ENCODE results near the gene EFCAB6.

The EFCAB6 gene

DNA sequence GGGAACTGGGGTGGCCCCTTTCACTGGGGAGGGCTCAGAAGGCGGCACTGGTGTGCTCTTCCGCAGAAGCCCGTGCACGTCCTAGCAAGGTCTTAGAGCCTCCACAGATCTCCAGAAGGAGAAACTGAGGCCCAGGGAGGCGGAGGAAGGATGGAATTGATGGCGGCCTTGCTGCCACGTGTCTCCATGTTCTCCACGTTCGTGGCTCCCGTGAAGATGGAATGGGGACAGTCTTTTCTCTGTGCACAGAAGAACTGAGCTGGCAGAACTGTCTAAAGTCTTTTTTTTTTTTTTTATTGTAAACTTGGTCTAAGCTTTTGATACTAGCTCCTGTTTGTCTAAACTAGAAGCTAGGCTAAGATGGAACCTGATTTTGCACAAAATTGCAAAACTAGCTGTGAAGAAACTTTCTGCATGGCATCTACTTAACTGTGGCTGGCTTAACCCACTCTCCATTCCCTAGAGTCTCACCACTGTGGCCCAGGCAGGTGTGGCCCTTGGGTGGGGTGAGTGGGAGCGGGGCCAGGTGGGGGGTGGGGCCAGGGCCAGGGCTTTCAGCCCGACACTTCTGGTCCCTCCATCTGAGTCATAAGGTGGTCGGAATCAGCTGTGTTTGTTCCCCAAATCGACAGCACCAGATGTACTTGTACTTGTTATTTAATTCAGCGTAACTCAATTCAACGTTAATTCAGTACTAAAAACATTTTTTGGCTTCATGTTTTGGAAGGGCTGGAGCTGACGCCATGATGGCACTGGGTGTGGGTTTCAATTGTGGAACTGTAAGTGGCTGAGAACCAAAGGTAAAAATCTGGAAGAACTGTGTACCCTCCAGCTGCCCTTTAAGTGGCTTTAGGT, 279.6 kb downstream of the EFCAB6 start:
- TF ChIP-seq, protein P1, sequence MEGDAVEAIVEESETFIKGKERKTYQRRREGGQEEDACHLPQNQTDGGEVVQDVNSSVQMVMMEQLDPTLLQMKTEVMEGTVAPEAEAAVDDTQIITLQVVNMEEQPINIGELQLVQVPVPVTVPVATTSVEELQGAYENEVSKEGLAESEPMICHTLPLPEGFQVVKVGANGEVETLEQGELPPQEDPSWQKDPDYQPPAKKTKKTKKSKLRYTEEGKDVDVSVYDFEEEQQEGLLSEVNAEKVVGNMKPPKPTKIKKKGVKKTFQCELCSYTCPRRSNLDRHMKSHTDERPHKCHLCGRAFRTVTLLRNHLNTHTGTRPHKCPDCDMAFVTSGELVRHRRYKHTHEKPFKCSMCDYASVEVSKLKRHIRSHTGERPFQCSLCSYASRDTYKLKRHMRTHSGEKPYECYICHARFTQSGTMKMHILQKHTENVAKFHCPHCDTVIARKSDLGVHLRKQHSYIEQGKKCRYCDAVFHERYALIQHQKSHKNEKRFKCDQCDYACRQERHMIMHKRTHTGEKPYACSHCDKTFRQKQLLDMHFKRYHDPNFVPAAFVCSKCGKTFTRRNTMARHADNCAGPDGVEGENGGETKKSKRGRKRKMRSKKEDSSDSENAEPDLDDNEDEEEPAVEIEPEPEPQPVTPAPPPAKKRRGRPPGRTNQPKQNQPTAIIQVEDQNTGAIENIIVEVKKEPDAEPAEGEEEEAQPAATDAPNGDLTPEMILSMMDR (IDR thresholded peaks at IDR 0.05; ENCODE audit: borderline replicate concordance, insufficient read depth, low read depth, low read length), result no peak
- H3K4me3 ChIP-seq (ENCODE audit: low read depth, low read length), result no peak overlapping the region

DNA sequence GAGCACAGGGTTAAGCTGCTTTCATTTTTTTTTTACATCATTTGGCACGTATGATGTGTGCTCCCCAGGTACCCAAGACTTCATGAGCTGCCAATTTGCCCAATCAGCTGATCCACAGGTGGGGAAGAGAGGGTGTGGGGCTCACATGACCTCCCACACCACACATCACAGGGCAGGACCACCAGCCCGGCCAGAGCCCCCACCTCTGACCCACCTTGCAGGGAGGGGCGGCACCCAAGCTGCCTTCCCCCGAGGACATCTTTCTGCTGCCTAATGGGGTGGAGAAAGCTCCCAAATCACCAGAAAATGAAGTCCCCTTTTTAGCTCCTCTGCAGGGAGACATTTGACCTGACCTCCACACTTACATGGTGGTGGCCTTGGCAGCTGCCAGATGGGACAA, 280.5 kb downstream of the EFCAB6 start:
- H3K4me3 ChIP-seq (ENCODE audit: low read depth, low read length), result no peak overlapping the region
- TF ChIP-seq, protein P1 (IDR thresholded peaks at IDR 0.05; ENCODE audit: borderline replicate concordance, insufficient read depth, low read depth, low read length), result no peak

DNA sequence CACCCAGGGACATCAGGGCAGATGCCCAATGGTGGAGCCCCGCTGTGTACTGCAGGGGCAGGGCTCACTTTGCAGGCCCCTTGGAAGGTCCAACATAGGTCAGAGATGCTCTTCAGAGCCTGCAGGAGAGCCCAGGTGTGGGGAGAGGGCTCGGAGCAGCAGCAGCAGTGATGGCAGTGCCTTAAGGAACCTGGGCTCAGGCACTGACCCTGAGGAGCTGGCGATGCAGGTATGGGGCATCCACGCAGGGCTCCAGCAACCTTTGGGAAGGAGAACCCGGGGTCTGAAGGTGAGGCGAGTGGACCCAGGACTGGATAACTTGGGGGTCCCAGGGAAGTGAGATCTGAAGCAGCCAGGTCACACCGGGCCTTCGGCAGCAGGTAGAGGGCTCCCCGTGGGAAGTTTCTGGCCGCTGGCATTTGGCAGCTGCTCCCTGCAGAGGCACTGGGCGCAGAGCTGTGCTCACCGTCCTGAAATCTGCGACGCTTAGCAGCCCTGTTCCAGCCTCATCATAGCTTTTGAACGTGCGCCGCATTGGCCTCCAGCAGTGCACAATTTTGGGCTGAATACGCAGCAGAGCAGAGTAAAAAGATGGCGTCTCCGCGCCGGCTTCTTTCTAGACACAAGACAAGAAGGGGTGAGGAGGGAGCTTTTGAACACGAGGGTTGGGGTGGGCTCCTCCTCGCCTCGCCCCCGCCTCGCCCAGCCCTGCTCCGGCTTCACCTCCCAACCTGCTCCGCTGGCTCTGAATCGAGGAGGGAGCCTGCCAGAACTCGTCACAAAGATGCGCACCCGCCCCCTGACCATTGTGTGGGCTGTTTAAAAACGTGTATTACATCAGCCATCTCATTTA, 281.5 kb downstream of the EFCAB6 start:
- no peak overlapping the region for H3K4me3 ChIP-seq (ENCODE audit: low read depth, low read length)
- TF ChIP-seq, protein P1 (IDR thresholded peaks at IDR 0.05; ENCODE audit: borderline replicate concordance, insufficient read depth, low read depth, low read length), result no peak

DNA sequence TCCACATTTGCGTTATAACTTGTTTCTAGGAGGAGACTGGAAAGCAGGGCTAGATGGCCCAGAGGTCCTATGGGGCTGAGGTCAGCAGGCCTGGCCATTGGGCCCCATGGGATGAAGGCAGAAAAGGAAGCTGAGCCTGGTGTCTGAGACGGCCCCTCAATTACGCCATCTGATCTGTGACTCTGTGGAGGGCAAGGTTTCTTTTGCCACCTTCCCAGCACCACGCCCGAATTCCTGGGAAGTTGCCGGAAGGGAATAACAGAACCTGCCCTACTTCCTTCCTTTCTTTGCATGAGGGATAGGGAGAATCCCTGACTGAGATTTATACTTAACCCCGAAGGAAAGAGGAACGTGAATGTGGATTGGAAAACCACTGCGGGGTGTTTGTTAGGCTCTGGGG, 282.2 kb downstream of the EFCAB6 start:
- TF ChIP-seq, protein P1 (IDR thresholded peaks at IDR 0.05; ENCODE audit: borderline replicate concordance, insufficient read depth, low read depth, low read length), result no peak
- no peak overlapping the region for H3K4me3 ChIP-seq (ENCODE audit: low read depth, low read length)

DNA sequence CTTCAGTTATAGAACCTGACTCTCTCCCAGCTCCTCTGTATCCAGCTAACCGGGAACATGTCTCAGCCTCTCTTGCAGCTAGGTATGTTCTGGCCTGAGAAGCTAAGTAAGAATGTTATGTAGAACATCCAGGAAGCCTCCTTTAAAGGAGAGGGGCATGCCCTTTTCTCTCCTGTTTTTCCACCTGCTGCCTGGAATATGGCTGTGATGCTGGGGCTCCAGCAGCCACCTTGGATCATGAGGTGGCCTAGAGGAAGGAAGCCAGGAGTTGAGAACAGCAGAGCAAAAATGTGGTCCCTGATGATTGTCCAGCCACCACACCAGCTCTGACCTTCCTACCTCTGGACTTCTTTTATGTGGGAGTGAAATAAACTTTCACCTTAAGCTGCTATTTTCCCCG, 282.6 kb downstream of the EFCAB6 start:
- H3K4me3 ChIP-seq (ENCODE audit: low read depth, low read length), result no peak overlapping the region
- TF ChIP-seq, protein P1 (IDR thresholded peaks at IDR 0.05; ENCODE audit: borderline replicate concordance, insufficient read depth, low read depth, low read length), result no peak

DNA sequence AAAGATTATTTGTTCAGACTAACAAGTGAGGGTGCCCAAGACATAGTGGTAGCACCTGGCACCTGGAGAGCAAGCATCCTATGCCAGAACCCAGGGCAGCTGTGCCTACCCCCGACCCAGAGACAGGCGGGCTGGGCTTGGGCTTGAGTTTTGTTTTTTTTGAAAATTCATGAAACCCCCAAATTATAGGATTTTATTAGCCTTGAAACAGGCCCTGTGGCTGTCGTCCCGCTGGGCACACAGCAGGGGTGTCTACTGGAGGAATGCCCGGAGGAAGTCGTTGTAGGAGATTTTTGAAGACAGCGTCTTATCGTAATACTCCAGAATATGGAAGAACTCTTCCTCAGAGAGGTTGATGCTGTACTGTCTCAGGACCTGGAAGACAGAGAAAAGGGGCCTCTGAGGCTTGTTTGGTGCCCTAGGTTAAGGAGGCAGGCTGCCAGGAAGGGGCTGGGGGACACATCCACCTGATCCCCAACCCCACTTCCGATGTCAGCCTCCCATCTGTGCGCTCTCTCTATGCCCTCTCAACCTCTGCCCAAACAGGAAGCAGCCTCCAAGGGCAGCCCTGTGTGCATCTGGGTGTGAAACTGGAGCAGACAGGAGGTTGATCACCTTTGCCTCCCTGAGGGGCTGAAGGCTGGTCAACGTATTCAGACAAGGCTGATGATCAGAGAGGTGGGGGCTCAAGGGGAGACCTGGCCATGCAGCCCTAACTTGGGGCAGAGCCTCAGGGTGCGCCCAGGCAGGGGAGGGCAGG, 283.3 kb downstream of the EFCAB6 start:
- TF ChIP-seq, protein P1 (IDR thresholded peaks at IDR 0.05; ENCODE audit: borderline replicate concordance, insufficient read depth, low read depth, low read length), result no peak
- no peak overlapping the region for H3K4me3 ChIP-seq (ENCODE audit: low read depth, low read length)
